CD4-positive, alpha-beta T cell treated with Interleukin-17A for 4 hours (primary cell): ENCODE results near the gene ZNF652.

Experiments used
- DNase-seq: peaks from one replicate; pipeline ENCODE4 v3.0.0-alpha.2; 2020; ENCODE audit warnings: mixed read lengths

The ZNF652 gene

GRCh38 chr17:49258394-49258793 is 103.7 kb downstream of the ZNF652 start:
- no peak for DNase-seq

DNA sequence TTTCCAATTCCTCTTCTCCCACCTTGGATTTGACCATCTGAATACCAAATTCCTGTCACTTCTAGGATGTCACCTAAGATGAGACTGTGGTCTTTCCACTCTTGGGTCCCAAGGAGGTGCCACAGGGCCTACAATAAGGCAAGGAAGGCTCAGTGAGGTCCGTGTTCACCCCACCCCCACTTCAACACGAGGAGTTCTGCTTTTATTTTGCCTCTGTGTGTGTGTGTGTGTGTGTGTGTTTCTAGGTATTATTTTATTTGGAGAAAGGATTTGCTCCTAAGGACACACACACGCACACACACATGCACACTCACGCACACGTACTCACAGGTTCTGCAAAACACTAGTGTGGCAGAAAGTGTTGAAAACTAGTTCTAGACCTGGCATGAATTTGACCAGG is 106.9 kb downstream of the ZNF652 start:
- DNase-seq, result no peak

DNA sequence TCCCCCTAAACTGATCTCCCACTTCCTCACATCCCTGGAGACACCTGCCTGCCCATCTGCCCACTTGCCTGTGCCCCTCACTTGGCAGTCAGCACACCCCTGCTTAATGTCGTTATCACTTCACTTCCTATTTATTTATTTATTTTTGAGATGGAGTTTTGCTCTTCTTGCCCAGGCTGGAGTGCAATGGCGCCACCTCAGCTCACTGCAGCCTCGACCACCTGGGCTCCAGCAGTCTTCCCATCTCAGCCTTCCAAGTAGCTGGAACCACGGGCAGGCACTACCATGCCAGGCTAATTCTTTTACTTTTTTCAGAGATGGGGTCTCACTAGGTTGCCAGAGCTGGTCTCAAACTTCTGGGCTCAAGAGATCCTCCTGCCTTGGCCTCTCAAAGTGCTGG is 108.0 kb downstream of the ZNF652 start:
- DNase-seq, result no peak

DNA sequence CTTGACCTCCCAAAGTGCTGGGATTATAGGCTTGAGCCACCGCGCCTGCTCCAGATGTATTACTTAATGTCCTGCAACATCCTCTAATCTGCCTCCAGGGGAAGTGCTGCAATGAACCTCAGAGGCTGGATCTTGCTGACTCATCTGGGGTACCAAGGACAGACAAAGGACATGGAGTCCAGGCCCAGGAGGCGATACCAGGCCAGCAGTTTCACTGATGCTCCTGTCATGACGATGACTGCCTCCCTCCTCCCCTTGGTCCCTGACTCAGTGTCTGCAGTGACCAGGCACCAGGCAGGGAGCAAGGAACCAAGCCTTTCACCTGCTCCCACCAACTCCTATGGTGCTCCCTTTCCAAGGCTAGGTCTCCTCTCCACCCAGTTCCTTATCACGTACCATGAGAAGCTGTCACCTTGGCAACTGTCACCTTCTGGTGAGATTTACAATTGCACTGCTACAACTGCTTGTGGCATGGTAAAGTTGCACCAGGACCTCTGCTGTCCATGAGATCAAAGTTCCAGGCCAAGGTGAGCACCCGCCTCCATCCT is 109.8 kb downstream of the ZNF652 start:
- DNase-seq, result no peak

DNA sequence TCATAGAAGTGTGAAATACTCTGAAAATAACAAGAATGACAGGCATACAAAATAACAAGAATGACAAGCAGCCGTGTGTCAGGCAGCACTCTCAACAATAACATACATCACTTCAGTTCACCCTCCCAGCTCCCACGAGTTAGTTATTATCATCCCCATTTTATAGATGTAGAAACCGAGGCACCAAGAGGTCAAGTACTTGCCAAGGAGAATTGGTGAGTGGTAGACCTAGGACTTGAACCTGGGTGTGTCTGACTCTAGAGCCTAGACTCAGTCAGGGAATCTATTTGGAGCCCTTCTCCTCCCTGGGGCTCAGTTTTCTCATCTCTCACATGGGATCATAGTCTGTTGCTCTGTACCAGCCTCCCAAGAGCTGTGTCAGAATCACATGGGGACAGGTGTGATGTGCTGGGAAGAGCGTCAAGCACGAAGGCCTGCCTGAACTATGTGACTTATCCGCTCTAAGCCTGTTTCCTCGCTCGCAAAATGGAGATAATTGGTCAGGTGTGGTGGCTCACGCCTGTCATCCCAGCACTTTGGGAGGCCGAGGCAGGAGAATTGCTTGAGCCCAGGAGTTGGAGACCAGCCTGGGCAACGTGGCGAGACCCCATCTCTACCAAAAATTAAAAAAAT is 112.0 kb downstream of the ZNF652 start:
- no peak for DNase-seq

DNA sequence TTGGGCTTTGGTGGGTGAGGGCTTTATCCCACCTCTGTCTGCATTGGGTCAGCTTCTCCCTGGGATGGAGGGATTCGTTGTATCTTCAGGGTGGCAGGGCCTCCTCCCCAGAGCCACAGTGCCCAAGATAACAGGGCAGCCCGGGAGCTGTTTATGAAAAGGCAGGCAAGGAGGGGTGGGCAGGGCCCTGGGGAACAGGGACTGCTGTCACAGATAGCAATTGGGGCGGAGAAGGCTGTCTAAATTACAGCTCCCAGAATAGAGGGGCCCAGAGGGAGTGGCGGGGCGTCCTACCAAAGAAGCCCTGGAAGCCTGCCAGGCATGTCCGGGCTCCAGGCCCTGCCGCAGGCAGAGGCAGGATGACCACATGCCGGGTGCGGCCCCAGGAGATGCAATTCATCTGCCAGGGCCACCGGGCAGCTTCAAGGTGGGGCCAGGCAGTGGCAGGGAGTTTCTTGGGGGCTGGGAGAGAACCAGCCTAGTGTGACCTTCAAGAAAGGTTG is 112.7 kb downstream of the ZNF652 start:
- DNase-seq, result no peak

GRCh38 chr17:49247944-49248343 is 114.1 kb downstream of the ZNF652 start:
- DNase-seq, result no peak

DNA sequence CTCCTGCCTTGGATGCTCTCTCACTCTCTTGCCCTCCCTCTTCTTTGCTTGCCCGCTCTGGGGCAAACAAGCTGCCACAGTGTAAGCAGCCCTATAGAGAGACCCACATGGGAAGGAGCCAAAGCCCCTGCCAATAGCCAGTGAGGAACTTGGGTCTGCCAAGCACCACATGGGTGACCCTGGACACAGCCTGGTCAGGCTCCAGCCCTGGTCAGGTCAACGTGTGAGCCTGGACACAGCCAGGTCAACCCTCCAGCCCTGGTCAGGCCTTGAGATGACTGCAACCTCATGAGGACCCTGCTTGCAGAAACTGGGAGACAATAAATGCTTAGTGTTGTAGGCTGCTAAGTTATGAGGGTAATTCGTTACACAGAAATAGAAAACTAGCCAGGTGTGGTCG is 117.2 kb downstream of the ZNF652 start:
- DNase-seq, result no peak
